Osteocyte (in vitro differentiated cells): ENCODE measurements around the gene TMEM150A. TPM values are rescaled to one million over a fixed set of nuclear protein-coding genes. Genes with fewer than 3 reads are reported as not detected.
"Not testable (repeated sequence)": the region's sequence is repeated elsewhere in the genome, so short reads cannot be mapped to it uniquely, and the experiment has no call there.

Source experiments
- DNase-seq: peaks from one replicate; pipeline ENCODE4 v3.0.0; 2021; ENCODE audit warnings: mixed read lengths; ENCODE audit not compliant: unreplicated experiment; ENCODE audit errors: extremely low spot score
- H3K27ac Mint-ChIP-seq: one replicate; pipeline ENCODE4 v1.8.0; 2021; ENCODE audit warnings: mild to moderate bottlenecking, mixed read lengths; ENCODE audit not compliant: unreplicated experiment
- H3K27me3 Mint-ChIP-seq: one replicate; pipeline ENCODE4 v1.8.0; 2021; ENCODE audit warnings: mixed read lengths; ENCODE audit not compliant: unreplicated experiment
- H3K36me3 Mint-ChIP-seq: one replicate; pipeline ENCODE4 v1.8.0; 2021; ENCODE audit warnings: mixed read lengths; ENCODE audit not compliant: unreplicated experiment
- H3K4me1 Mint-ChIP-seq: one replicate; pipeline ENCODE4 v1.8.0; 2021; ENCODE audit warnings: mixed read lengths; ENCODE audit not compliant: unreplicated experiment
- H3K4me3 Mint-ChIP-seq: one replicate; pipeline ENCODE4 v1.8.0; 2021; ENCODE audit warnings: mild to moderate bottlenecking, moderate library complexity, mixed read lengths; ENCODE audit not compliant: unreplicated experiment
- H3K9me3 Mint-ChIP-seq: one replicate; pipeline ENCODE4 v1.8.0; 2021; ENCODE audit warnings: mixed read lengths; ENCODE audit not compliant: unreplicated experiment
- total RNA-seq: library from RNA; stranded (reverse); gene quantifications from 2 replicates; pipeline ENCODE4 v1.2.1, GENCODE V29; 2021
- TF ChIP-seq, protein P1 (sequence below): fragments of 200-600 bp; sonication (generic); IDR thresholded peaks from 2 replicates; pipeline ENCODE4 v1.5.0; 2021; ENCODE audit warnings: antibody characterized with exemption, mild to moderate bottlenecking, moderate library complexity

The TMEM150A gene
- total RNA-seq, 1 donor from 2014 or later, result 18.2 TPM

- DNase-seq, result no peak
- Mint-ChIP-seq H3K27me3 (no peaks in the 10 kb centered on the region), H3K36me3 (peaks cover 12% of the 10 kb centered on the region), H3K4me1 (peaks cover 54% of the 10 kb centered on the region), H3K4me3 (peak overlapping the region; percentile 9), H3K27ac (peak overlapping the region; percentile 70), H3K9me3 (no peaks in the 10 kb centered on the region)
- TF ChIP-seq, protein P1, sequence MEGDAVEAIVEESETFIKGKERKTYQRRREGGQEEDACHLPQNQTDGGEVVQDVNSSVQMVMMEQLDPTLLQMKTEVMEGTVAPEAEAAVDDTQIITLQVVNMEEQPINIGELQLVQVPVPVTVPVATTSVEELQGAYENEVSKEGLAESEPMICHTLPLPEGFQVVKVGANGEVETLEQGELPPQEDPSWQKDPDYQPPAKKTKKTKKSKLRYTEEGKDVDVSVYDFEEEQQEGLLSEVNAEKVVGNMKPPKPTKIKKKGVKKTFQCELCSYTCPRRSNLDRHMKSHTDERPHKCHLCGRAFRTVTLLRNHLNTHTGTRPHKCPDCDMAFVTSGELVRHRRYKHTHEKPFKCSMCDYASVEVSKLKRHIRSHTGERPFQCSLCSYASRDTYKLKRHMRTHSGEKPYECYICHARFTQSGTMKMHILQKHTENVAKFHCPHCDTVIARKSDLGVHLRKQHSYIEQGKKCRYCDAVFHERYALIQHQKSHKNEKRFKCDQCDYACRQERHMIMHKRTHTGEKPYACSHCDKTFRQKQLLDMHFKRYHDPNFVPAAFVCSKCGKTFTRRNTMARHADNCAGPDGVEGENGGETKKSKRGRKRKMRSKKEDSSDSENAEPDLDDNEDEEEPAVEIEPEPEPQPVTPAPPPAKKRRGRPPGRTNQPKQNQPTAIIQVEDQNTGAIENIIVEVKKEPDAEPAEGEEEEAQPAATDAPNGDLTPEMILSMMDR, result no peak
These were observed 3.6 kb upstream of the TMEM150A start for GRCh38 chr2:85606116-85606455.

GRCh38 chr2:85605406-85606115, 3.1 kb upstream of the TMEM150A start:
- Mint-ChIP-seq H3K27ac (peak overlapping the region; percentile 70), H3K36me3 (peaks cover 12% of the 10 kb centered on the region), H3K27me3 (no peaks in the 10 kb centered on the region), H3K9me3 (no peaks in the 10 kb centered on the region), H3K4me1 (peaks cover 55% of the 10 kb centered on the region), H3K4me3 (peak overlapping the region; percentile 26)
- DNase-seq, result no peak
- TF ChIP-seq, protein P1, result no peak

GRCh38 chr2:85604568-85605339, 2.3 kb upstream of the TMEM150A start:
- peak overlapping the region; percentile 26 for H3K4me3 Mint-ChIP-seq
- no peaks in the 10 kb centered on the region for H3K9me3 Mint-ChIP-seq
- TF ChIP-seq, protein P1, result no peak
- H3K27me3 Mint-ChIP-seq, result no peaks in the 10 kb centered on the region
- H3K4me1 Mint-ChIP-seq, result peaks cover 50% of the 10 kb centered on the region
- peaks cover 12% of the 10 kb centered on the region for H3K36me3 Mint-ChIP-seq
- peak overlapping the region; percentile 70 for H3K27ac Mint-ChIP-seq
- no peak for DNase-seq

- Mint-ChIP-seq H3K36me3 (peaks cover 11% of the 10 kb centered on the region), H3K4me1 (peaks cover 47% of the 10 kb centered on the region), H3K27ac (peak overlapping the region; percentile 91), H3K4me3 (peak overlapping the region; percentile 84)
- not testable (repeated sequence) for H3K9me3 Mint-ChIP-seq, DNase-seq, H3K27me3 Mint-ChIP-seq
These were observed 1.6 kb upstream of the TMEM150A start for GRCh38 chr2:85604133-85604444.

DNA sequence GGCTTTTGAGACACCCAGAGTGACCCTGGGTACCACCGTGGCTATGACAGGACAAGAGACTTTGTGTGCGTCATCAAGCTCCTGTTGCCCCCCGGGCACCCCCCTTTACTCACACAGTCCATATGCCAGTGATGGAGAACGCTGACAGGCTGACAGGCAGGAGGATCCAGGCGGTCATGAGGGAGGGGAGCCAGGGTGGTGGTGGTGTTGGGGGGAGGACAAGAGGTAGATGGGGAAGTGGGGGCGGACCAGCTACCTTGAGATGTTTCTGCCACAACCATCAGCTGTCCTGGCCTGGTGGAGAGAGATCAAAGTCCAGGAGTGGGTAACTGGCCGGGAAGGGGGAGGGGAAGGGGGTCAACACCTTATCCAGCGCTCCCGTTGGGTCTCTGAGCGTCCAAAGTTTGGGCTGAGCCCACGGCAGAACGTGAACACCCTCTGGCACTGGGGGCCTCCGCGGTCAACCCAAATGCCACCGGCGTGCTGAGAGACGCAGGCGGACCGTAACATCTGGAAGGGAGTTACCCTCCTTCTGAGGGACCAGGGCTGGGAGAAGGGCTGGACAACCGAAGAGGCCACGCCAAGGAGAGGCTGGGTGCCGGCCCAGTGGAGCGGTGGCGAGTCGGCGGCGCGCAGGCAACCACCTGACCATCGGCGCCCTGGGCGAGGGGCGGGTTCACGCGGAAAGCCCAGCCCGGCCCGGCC, 575 bp downstream of the TMEM150A start:
- DNase-seq, result peak; percentile 87
- peak overlapping the region; percentile 82 for H3K4me3 Mint-ChIP-seq
- no peaks in the 10 kb centered on the region for H3K9me3 Mint-ChIP-seq
- H3K27ac Mint-ChIP-seq, result peak overlapping the region; percentile 57
- H3K4me1 Mint-ChIP-seq, result peaks cover 41% of the 10 kb centered on the region
- peaks cover 7% of the 10 kb centered on the region for H3K36me3 Mint-ChIP-seq
- TF ChIP-seq, protein P1, result no peak
- no peaks in the 10 kb centered on the region for H3K27me3 Mint-ChIP-seq
